ENCODE data around the gene CNTNAP2.

CNTNAP2 gene

GRCh38 chr7:146076344-146076743 is 40.3 kb upstream of the CNTNAP2 start:
- H3K9me2 ChIP-seq (replicated peaks; ENCODE audit: insufficient read depth, low read length): no peaks in the 10 kb centered on the region
- no peak overlapping the region for H2AFZ ChIP-seq (ENCODE audit: low read depth, low read length, severe bottlenecking)
- no peak overlapping the region for H3K4me2 ChIP-seq (ENCODE audit: low read depth, low read length, poor library complexity, severe bottlenecking)
- no peak overlapping the region for H3K4me3 ChIP-seq (ENCODE audit: insufficient read depth, low read length, poor library complexity, severe bottlenecking)
- H3K79me2 ChIP-seq (ENCODE audit: insufficient read depth, low read length): no peaks in the 10 kb centered on the region
- no peak for TF ChIP-seq EZH2phosphoT487 (conservative IDR thresholded peaks at IDR 0.05; ENCODE audit: low read length)
- TF ChIP-seq, protein P1, sequence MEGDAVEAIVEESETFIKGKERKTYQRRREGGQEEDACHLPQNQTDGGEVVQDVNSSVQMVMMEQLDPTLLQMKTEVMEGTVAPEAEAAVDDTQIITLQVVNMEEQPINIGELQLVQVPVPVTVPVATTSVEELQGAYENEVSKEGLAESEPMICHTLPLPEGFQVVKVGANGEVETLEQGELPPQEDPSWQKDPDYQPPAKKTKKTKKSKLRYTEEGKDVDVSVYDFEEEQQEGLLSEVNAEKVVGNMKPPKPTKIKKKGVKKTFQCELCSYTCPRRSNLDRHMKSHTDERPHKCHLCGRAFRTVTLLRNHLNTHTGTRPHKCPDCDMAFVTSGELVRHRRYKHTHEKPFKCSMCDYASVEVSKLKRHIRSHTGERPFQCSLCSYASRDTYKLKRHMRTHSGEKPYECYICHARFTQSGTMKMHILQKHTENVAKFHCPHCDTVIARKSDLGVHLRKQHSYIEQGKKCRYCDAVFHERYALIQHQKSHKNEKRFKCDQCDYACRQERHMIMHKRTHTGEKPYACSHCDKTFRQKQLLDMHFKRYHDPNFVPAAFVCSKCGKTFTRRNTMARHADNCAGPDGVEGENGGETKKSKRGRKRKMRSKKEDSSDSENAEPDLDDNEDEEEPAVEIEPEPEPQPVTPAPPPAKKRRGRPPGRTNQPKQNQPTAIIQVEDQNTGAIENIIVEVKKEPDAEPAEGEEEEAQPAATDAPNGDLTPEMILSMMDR (IDR thresholded peaks at IDR 0.05; ENCODE audit: insufficient read depth, low read length, poor library complexity, severe bottlenecking): no peak
- H3K27ac ChIP-seq (ENCODE audit: low read depth, low read length): no peak overlapping the region
- 0 out of 2 replicates have a peak, but pooled peaks cover 2% of the 10 kb centered on the region for H4K20me1 ChIP-seq (ENCODE audit: low read depth, low read length)
- no peaks in the 10 kb centered on the region for H3F3A ChIP-seq (ENCODE audit: insufficient read depth)
- no peaks in the 10 kb centered on the region for H3K36me3 ChIP-seq (ENCODE audit: low read length)
- H3K9ac ChIP-seq (ENCODE audit: low read length): no peak overlapping the region
- no peaks in the 10 kb centered on the region for H3K27me3 ChIP-seq (ENCODE audit: low read length)
- H3K9me3 ChIP-seq (ENCODE audit: insufficient read depth, low read length): no peaks in the 10 kb centered on the region

GRCh38 chr7:146084086-146084485 is 32.5 kb upstream of the CNTNAP2 start:
- Histone ChIP-seq H3K4me3 (ENCODE audit: insufficient read depth, low read length, poor library complexity, severe bottlenecking) (no peak overlapping the region), H3K27me3 (ENCODE audit: low read length) (no peaks in the 10 kb centered on the region), H2AFZ (ENCODE audit: low read depth, low read length, severe bottlenecking) (no peak overlapping the region), H3K9ac (ENCODE audit: low read length) (no peak overlapping the region), H3K9me2 (replicated peaks; ENCODE audit: insufficient read depth, low read length) (no peaks in the 10 kb centered on the region), H3K36me3 (ENCODE audit: low read length) (no peaks in the 10 kb centered on the region), H3K79me2 (ENCODE audit: insufficient read depth, low read length) (no peaks in the 10 kb centered on the region), H3K27ac (ENCODE audit: low read depth, low read length) (no peak overlapping the region), H3K9me3 (ENCODE audit: insufficient read depth, low read length) (no peaks in the 10 kb centered on the region), H3K4me2 (ENCODE audit: low read depth, low read length, poor library complexity, severe bottlenecking) (no peak overlapping the region), H3F3A (ENCODE audit: insufficient read depth) (no peaks in the 10 kb centered on the region), H4K20me1 (ENCODE audit: low read depth, low read length) (no peaks in the 10 kb centered on the region)
- TF ChIP-seq, protein P1 (IDR thresholded peaks at IDR 0.05; ENCODE audit: insufficient read depth, low read length, poor library complexity, severe bottlenecking): no peak
- TF ChIP-seq EZH2phosphoT487 (conservative IDR thresholded peaks at IDR 0.05; ENCODE audit: low read length): no peak

- Histone ChIP-seq H3K36me3 (ENCODE audit: low read length) (no peaks in the 10 kb centered on the region), H4K20me1 (ENCODE audit: low read depth, low read length) (no peaks in the 10 kb centered on the region), H3K27me3 (ENCODE audit: low read length) (no peaks in the 10 kb centered on the region), H3K9me2 (replicated peaks; ENCODE audit: insufficient read depth, low read length) (no peaks in the 10 kb centered on the region), H3K9ac (ENCODE audit: low read length) (no peak overlapping the region), H3F3A (ENCODE audit: insufficient read depth) (no peaks in the 10 kb centered on the region), H3K79me2 (ENCODE audit: insufficient read depth, low read length) (no peaks in the 10 kb centered on the region), H3K9me3 (ENCODE audit: insufficient read depth, low read length) (no peaks in the 10 kb centered on the region), H2AFZ (ENCODE audit: low read depth, low read length, severe bottlenecking) (no peak overlapping the region), H3K4me3 (ENCODE audit: insufficient read depth, low read length, poor library complexity, severe bottlenecking) (no peak overlapping the region), H3K4me2 (ENCODE audit: low read depth, low read length, poor library complexity, severe bottlenecking) (no peak overlapping the region), H3K27ac (ENCODE audit: low read depth, low read length) (no peak overlapping the region)
- TF ChIP-seq, protein P1 (IDR thresholded peaks at IDR 0.05; ENCODE audit: insufficient read depth, low read length, poor library complexity, severe bottlenecking): peak; percentile 31
- TF ChIP-seq EZH2phosphoT487 (conservative IDR thresholded peaks at IDR 0.05; ENCODE audit: low read length): no peak
Observed at GRCh38 chr7:146090023-146090645, 26.5 kb upstream of the CNTNAP2 start.
